ENCODE results near the gene ERC1.
"Not testable (repeated sequence)": the region's sequence is repeated elsewhere in the genome, so short reads cannot be mapped to it uniquely, and the experiment has no call there.

The ERC1 gene

DNA sequence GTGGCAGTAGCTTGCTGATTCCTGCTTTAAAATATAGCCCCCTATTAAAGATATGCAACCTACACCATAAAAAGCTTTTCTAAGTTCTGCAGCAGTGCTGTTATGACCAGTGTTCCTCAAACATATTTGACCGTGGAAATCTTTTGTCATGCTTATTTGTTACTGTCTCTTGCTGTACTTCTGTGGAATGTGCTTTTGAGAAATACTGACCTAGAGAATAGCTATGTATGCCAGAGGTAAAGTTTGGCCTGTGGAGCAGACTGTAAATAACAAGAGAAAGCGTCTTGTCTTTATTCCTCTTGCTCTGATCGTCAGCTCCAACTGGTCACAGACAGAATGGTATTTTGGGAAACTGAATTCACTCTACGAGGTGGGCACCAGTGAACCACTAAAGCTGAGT lies 364.4 kb downstream of the ERC1 start:
- no peak overlapping the region for H3K9ac ChIP-seq (ENCODE audit: insufficient read length)
- no peaks in the 10 kb centered on the region for H3K36me3 ChIP-seq (ENCODE audit: insufficient read depth, low read length)
- no peak for DNase-seq (ENCODE audit: low read depth, low spot score)
- TF ChIP-seq POLR2AphosphoS5 (IDR thresholded peaks at IDR 0.05; ENCODE audit: borderline replicate concordance, low read depth, low read length): no peak
- TF ChIP-seq EZH2 (IDR thresholded peaks at IDR 0.05): no peak
- TF ChIP-seq FOXP2 (optimal IDR thresholded peaks at IDR 0.05; ENCODE audit: control extremely low read depth, extremely low read length, insufficient read depth): no peak
- H3K27ac ChIP-seq: no peak overlapping the region
- no peaks in the 10 kb centered on the region for H3K9me3 ChIP-seq (ENCODE audit: low read depth, low read length)
- no peak overlapping the region for H3K4me3 ChIP-seq

DNA sequence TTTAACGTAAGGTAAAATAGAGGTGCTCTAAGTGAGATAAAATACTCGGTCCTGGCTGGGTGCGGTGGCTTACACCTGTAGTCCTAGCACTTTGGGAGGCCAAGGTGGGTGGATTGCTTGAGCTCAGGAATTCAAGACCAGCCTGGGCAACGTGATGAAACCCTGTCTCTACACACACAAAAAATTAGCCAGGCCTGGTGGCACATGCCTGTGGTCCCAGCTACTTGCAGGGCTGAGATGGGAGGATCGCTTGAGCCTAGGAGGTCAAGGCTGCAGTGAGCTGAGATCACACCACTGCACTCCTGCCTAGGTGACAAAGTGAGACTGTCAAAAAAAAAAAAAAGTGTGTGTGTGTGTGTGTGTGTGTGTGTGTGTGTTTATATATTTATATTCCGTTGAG lies 364.8 kb downstream of the ERC1 start:
- not testable (repeated sequence) for H3K4me3 ChIP-seq; DNase-seq (ENCODE audit: low read depth, low spot score); H3K9ac ChIP-seq (ENCODE audit: insufficient read length); H3K27ac ChIP-seq; H3K36me3 ChIP-seq (ENCODE audit: insufficient read depth, low read length); H3K9me3 ChIP-seq (ENCODE audit: low read depth, low read length)

DNA sequence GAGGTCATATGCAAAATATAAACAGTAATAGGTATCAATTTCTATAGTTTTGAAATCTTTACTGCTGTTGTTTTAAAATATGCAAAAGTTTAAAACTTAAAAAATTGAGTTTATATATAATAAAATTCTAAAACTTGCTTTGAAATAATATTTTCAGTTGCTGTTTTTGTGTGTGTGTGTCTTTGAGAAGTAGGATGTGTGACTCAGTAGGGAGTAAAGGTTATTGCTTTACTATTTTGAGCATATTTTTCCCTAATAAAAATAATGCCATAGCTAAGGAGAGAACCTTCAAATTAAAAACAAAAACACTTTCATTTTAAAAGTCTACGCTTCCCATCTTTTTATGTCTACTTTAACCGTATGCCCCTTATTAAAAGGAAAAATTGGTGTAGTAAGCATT lies 365.3 kb downstream of the ERC1 start:
- Histone ChIP-seq H3K4me3 (no peak overlapping the region), H3K27ac (no peak overlapping the region)

DNA sequence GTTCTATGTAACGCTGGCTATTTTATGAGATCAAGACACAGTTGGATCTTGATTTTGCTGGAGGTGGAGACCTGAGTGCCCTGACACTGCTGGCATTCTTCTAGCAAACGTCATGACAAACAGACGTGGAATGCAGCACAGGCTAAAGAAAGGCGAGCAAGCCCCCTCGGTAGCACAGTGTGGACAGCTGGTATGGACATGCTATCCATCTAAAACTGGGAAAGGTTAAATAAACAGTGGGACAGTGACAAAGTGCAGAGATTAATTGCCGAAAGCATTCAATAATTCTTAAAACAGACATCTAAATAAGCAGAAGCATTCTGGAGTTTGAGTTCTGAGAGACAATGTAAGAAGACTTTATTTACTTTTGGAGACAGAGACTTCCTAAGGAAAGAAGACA lies 366.1 kb downstream of the ERC1 start:
- TF ChIP-seq EZH2 (IDR thresholded peaks at IDR 0.05) (no peak), FOXP2 (optimal IDR thresholded peaks at IDR 0.05; ENCODE audit: control extremely low read depth, extremely low read length, insufficient read depth) (no peak), POLR2AphosphoS5 (IDR thresholded peaks at IDR 0.05; ENCODE audit: borderline replicate concordance, low read depth, low read length) (no peak)
- H3K27ac ChIP-seq: no peak overlapping the region
- DNase-seq (ENCODE audit: low read depth, low spot score): no peak

More for the DNA sequence above, 365.3 kb downstream of the ERC1 start:
- no peak for TF ChIP-seq EZH2 (IDR thresholded peaks at IDR 0.05)
- TF ChIP-seq FOXP2 (optimal IDR thresholded peaks at IDR 0.05; ENCODE audit: control extremely low read depth, extremely low read length, insufficient read depth): no peak
- no peak for TF ChIP-seq POLR2AphosphoS5 (IDR thresholded peaks at IDR 0.05; ENCODE audit: borderline replicate concordance, low read depth, low read length)
- H3K9me3 ChIP-seq (ENCODE audit: low read depth, low read length): no peaks in the 10 kb centered on the region
- no peak for DNase-seq (ENCODE audit: low read depth, low spot score)
- no peaks in the 10 kb centered on the region for H3K36me3 ChIP-seq (ENCODE audit: insufficient read depth, low read length)
- no peak overlapping the region for H3K9ac ChIP-seq (ENCODE audit: insufficient read length)

DNA sequence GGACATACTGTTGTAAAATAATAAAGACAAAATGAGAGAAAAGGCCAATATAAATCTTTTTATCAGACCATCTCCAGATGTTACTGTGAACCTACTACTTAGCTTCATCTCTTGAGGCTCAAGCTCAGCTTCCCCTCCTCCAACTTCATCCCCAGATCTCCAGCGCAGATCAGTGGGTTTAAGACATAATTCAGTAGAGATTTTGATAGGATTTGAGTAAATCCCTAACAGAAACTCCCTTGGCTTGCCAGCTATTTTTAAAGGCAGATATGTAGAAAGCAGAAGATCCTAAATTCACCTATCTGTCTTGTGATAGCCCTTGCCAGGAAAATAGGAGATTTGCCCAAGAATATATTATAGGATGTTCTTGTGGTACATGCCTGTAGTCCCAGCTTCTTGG lies 366.7 kb downstream of the ERC1 start:
- no peaks in the 10 kb centered on the region for H3K36me3 ChIP-seq (ENCODE audit: insufficient read depth, low read length)
- no peak for DNase-seq (ENCODE audit: low read depth, low spot score)
- TF ChIP-seq EZH2 (IDR thresholded peaks at IDR 0.05) (no peak), POLR2AphosphoS5 (IDR thresholded peaks at IDR 0.05; ENCODE audit: borderline replicate concordance, low read depth, low read length) (no peak), FOXP2 (optimal IDR thresholded peaks at IDR 0.05; ENCODE audit: control extremely low read depth, extremely low read length, insufficient read depth) (no peak)
- H3K9me3 ChIP-seq (ENCODE audit: low read depth, low read length): no peaks in the 10 kb centered on the region
- no peak overlapping the region for H3K9ac ChIP-seq (ENCODE audit: insufficient read length)
- no peak overlapping the region for H3K27ac ChIP-seq
- H3K4me3 ChIP-seq: no peak overlapping the region

More for the DNA sequence above, 366.1 kb downstream of the ERC1 start:
- Histone ChIP-seq H3K9ac (ENCODE audit: insufficient read length) (no peak overlapping the region), H3K4me3 (no peak overlapping the region), H3K36me3 (ENCODE audit: insufficient read depth, low read length) (no peaks in the 10 kb centered on the region), H3K9me3 (ENCODE audit: low read depth, low read length) (no peaks in the 10 kb centered on the region)

DNA sequence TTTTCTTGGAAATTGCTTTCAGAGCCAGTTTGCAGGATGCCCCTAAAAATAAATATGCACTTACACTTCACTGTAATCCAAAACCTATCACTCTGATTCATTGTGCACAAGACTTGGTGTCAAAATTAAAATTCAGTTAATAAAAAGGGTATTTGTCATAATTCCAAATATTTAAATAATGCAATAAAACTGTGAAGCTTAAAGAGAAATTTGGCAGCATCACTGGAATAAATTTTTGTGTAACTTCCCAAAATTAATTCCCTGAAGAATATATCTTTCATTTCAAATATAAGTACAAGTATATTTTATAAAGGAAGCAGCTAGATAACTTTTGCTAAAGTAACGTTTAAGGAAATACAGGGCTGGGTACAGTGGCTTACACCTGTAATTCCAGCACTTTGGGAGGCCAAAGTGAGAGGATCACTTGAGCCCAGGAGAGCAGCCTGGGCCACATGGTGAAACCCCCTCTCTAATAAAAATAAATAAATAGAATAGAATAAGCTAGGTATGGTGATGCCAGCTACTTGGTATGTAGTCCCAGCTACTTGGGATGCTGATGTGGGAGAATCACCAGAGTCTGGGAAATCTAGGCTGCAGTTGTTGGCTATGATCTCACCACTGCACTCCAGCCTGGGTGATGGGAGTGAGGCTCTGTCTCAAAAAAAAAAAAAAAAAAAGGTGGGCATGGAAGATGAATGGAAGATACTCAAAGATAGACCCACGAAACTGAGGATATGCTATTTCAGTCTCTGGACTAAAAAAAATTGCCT lies 369.6 kb downstream of the ERC1 start:
- TF ChIP-seq EZH2 (IDR thresholded peaks at IDR 0.05) (no peak), FOXP2 (optimal IDR thresholded peaks at IDR 0.05; ENCODE audit: control extremely low read depth, extremely low read length, insufficient read depth) (no peak), POLR2AphosphoS5 (IDR thresholded peaks at IDR 0.05; ENCODE audit: borderline replicate concordance, low read depth, low read length) (no peak)
- H3K9me3 ChIP-seq (ENCODE audit: low read depth, low read length): no peaks in the 10 kb centered on the region; the same call in 1 of the 2 replicates
- no peak overlapping the region for H3K9ac ChIP-seq (ENCODE audit: insufficient read length)
- H3K4me3 ChIP-seq: no peak overlapping the region
- no peak overlapping the region for H3K27ac ChIP-seq
- no peak for DNase-seq (ENCODE audit: low read depth, low spot score)
- no peaks in the 10 kb centered on the region for H3K36me3 ChIP-seq (ENCODE audit: insufficient read depth, low read length)

DNA sequence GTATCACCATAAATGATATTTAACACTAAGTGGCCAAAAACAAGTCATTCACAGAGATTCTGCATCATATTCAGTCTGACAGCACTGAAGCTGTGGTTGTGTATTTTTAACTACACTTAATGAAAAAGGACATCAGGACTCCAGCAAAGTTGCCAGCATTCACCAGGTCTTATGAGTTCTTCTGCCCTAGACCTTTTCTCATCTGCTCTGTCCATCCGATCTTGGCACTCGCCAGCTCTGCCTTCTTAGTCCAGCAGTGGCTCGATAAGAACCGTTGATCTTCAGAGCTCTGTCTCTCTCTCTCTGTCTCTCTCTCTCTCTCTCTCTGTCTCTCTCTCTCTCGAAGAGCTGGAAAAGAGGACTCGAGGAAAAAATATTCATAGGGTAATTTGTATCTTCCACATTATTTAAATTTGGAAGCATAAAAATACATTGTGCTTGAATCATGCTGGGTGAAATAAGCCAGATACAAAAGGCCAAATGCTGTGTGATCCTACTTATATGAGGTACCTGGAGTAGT lies 371.2 kb downstream of the ERC1 start:
- H3K36me3 ChIP-seq (ENCODE audit: insufficient read depth, low read length): no peaks in the 10 kb centered on the region
- no peak overlapping the region for H3K4me3 ChIP-seq
- H3K9me3 ChIP-seq (ENCODE audit: low read depth, low read length): no peaks in the 10 kb centered on the region; the same call in 1 of the 2 replicates
- no peak overlapping the region for H3K27ac ChIP-seq
- no peak for DNase-seq (ENCODE audit: low read depth, low spot score)
- H3K9ac ChIP-seq (ENCODE audit: insufficient read length): no peak overlapping the region
- TF ChIP-seq EZH2 (IDR thresholded peaks at IDR 0.05) (no peak), POLR2AphosphoS5 (IDR thresholded peaks at IDR 0.05; ENCODE audit: borderline replicate concordance, low read depth, low read length) (no peak), FOXP2 (optimal IDR thresholded peaks at IDR 0.05; ENCODE audit: control extremely low read depth, extremely low read length, insufficient read depth) (no peak)

DNA sequence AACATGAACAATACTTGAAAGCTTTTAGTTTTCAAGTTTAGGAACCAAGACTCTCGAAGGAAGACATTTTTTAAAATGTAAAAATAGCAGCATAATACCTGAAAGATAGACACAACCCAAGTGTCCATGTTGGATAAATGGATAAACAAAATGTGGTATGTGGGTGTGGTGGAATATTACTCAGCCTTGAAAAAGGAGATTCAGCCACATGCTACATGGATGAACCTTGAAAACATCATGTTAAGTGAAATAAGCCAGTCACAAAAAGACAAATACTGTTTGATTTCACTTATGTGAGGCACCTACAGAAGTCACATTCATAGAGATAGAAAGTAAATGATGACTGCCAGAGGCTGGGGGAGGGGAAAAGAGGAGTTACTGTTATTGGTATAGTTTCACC lies 374.7 kb downstream of the ERC1 start:
- Histone ChIP-seq H3K36me3 (ENCODE audit: insufficient read depth, low read length) (no peaks in the 10 kb centered on the region), H3K9me3 (ENCODE audit: low read depth, low read length) (no peaks in the 10 kb centered on the region; the same call in 1 of the 2 replicates), H3K4me3 (no peak overlapping the region), H3K9ac (ENCODE audit: insufficient read length) (no peak overlapping the region), H3K27ac (no peak overlapping the region)
- TF ChIP-seq FOXP2 (optimal IDR thresholded peaks at IDR 0.05; ENCODE audit: control extremely low read depth, extremely low read length, insufficient read depth): no peak
- no peak for TF ChIP-seq POLR2AphosphoS5 (IDR thresholded peaks at IDR 0.05; ENCODE audit: borderline replicate concordance, low read depth, low read length)
- no peak for TF ChIP-seq EZH2 (IDR thresholded peaks at IDR 0.05)
- DNase-seq (ENCODE audit: low read depth, low spot score): no peak
